ENCODE results near the gene GAB1. TPM values are rescaled to one million over a fixed set of nuclear protein-coding genes. Genes with fewer than 3 reads are reported as not detected.
A peak's percentile ranks its signal among the peaks of the same experiment; 100 is the strongest.

The GAB1 gene
- total RNA-seq, 1 donor from 2014 or later: 44.6 TPM

- Mint-ChIP-seq H3K4me3 (no peak overlapping the region), H3K27ac (peak overlapping the region; percentile 86), H3K27me3 (ENCODE audit: low read depth) (no peaks in the 10 kb centered on the region), H3K4me1 (peaks cover 73% of the 10 kb centered on the region), H3K36me3 (no peaks in the 10 kb centered on the region), H3K9me3 (no peaks in the 10 kb centered on the region)
- no peak for TF ChIP-seq CTCF (IDR thresholded peaks at IDR 0.05; ENCODE audit: unreplicated experiment)
- DNase-seq (ENCODE audit: low spot score in 2 of 2, unreplicated experiment in 2 of 2): no peak
Observed at GRCh38 chr4:143380629-143381028, 44.0 kb downstream of the GAB1 start.

GRCh38 chr4:143381189-143382118 is 44.8 kb downstream of the GAB1 start:
- H3K27ac Mint-ChIP-seq: peak overlapping the region; percentile 86
- TF ChIP-seq CTCF (IDR thresholded peaks at IDR 0.05; ENCODE audit: unreplicated experiment): no peak
- no peaks in the 10 kb centered on the region for H3K9me3 Mint-ChIP-seq

GRCh38 chr4:143382596-143382995 is 45.9 kb downstream of the GAB1 start:
- Mint-ChIP-seq H3K27me3 (ENCODE audit: low read depth) (no peaks in the 10 kb centered on the region), H3K4me1 (peaks cover 53% of the 10 kb centered on the region), H3K4me3 (peak overlapping the region; percentile 8), H3K9me3 (no peaks in the 10 kb centered on the region), H3K27ac (peak overlapping the region; percentile 86), H3K36me3 (peaks cover 2% of the 10 kb centered on the region)
- no peak for TF ChIP-seq CTCF (IDR thresholded peaks at IDR 0.05; ENCODE audit: unreplicated experiment)
- DNase-seq (ENCODE audit: low spot score in 2 of 2, unreplicated experiment in 2 of 2): no peak

More at GRCh38 chr4:143381189-143382118, 44.8 kb downstream of the GAB1 start:
- peaks cover 65% of the 10 kb centered on the region for H3K4me1 Mint-ChIP-seq
- H3K27me3 Mint-ChIP-seq (ENCODE audit: low read depth): no peaks in the 10 kb centered on the region
- DNase-seq (ENCODE audit: low spot score in 2 of 2, unreplicated experiment in 2 of 2): peak in 1 of 2 experiments; percentile 64
- peak overlapping the region; percentile 0 for H3K4me3 Mint-ChIP-seq
- H3K36me3 Mint-ChIP-seq: no peaks in the 10 kb centered on the region

- no peak for DNase-seq (ENCODE audit: low spot score in 2 of 2, unreplicated experiment in 2 of 2)
- peak overlapping the region; percentile 8 for H3K4me3 Mint-ChIP-seq
- no peak for TF ChIP-seq CTCF (IDR thresholded peaks at IDR 0.05; ENCODE audit: unreplicated experiment)
- peaks cover 50% of the 10 kb centered on the region for H3K4me1 Mint-ChIP-seq
- no peaks in the 10 kb centered on the region for H3K27me3 Mint-ChIP-seq (ENCODE audit: low read depth)
- H3K9me3 Mint-ChIP-seq: no peaks in the 10 kb centered on the region
- H3K27ac Mint-ChIP-seq: peak overlapping the region; percentile 86
- peaks cover 3% of the 10 kb centered on the region for H3K36me3 Mint-ChIP-seq
Observed at GRCh38 chr4:143383005-143383574, 46.4 kb downstream of the GAB1 start.

GRCh38 chr4:143384381-143384994 is 47.8 kb downstream of the GAB1 start:
- Mint-ChIP-seq H3K4me3 (no peak overlapping the region), H3K9me3 (no peaks in the 10 kb centered on the region), H3K27me3 (ENCODE audit: low read depth) (no peaks in the 10 kb centered on the region), H3K27ac (peak overlapping the region; percentile 80), H3K4me1 (peaks cover 47% of the 10 kb centered on the region), H3K36me3 (peaks cover 3% of the 10 kb centered on the region)
- DNase-seq (ENCODE audit: low spot score in 2 of 2, unreplicated experiment in 2 of 2): no peak
- TF ChIP-seq CTCF (IDR thresholded peaks at IDR 0.05; ENCODE audit: unreplicated experiment): no peak

All from mesothelial cell of epicardium (in vitro differentiated cells).